T-helper 9 cell (primary cell): Measurements from ENCODE around the gene ZNF672.

Experiments
- DNase-seq: peaks from one replicate; pipeline ENCODE4 v3.0.0-alpha.2; 2020

The ZNF672 gene

DNA sequence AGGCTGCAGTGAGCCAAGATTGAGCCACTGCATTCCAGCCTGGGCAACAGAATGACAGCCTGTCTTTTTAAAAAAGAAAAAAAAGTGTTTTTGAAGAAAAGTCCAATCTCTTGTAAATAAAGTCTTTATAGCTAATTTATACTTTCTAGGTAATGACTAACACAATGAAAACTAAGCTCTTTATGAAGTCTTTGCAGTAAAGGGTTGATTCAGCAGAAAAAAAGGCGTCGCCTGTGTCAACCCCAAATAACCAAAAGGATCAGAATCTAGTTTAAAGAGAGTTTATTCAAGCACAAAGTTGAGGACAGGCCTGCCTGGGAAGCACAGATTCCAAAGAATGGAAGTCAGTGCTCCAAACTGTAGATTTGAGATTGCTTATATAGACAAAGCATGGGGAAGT lies 53.7 kb downstream of the ZNF672 start:
- no peak for DNase-seq

DNA sequence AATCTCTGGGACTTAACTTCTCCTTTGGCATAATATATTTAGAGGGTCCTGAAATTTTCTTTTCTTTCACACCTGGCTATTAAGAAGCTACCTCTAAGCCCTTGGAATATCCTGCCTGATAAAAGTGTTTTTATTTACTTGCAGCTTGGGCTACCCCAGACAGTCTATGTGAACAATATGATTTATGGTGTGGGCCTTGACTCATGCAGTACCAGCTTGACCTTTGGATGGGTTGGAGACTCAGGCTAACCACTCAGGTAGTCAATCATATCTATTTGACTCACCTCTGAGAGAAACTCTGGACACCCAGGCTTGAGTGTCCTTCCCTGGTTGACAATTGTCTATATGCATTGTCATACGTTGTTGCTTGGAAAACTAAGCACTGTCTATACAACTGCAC lies 54.6 kb downstream of the ZNF672 start:
- no peak for DNase-seq

DNA sequence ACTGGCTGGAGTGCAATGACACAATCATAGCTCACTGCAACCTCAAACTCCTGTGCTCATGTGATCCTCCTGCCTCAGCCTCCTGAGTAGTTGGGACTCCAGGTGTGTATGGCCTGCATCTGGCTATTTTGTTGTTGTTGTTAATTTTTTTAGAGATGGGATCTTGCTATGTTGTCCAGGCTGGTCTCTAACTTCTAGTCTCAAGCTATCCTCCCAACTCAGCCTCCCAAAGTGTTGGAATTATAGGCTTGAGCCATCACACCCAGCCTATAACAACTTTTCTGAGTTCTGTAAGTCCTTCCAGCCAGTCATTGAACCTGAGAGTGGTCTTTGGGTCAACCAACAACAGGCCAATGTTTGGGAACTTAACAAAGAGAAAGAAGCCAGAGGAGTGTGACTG lies 56.8 kb downstream of the ZNF672 start:
- no peak for DNase-seq

DNA sequence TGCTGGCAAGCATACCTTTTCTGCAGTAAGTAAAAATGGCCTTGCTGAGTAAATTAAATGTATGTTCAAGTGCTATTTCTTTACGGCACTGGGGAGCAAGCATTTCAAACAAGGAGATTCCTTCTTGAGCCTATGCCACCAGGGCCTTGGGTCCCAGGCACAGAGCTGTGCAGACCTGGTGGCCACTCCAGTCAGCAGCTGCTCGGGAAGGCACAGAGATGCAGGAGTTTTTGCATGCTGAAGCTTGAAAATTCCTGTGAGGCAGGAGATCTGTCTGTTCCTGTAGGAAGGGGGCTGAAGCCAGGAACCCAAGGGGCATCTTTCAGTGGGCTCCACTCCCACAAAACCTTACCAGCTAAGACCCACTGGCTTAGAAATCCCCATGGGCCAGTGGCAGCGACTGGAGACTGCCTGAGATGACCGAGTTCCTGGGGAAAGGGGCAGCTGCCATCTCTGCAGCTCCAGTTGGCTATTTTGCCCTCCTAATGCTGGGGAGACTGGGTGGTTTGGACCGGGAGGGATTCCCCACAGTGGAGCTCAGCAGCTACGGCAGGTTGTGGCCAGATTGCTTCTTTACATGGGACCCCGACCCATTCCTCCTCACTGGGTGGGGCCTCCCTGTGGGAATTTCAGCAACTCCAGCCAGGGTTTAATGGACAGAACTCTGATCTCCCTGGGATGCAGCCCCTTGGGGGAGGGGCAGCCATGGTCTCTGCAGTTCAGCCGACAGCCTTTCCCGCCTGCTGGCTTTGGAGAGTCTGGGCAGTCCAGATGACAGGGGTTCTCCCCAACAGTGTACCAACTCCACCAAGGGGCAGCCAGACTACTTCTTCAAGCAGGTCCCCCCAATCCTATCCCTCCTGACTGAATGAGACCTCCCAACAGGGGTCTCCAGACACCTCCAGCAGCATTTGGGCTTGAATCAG lies 59.7 kb downstream of the ZNF672 start:
- DNase-seq: no peak
